Measurements from ENCODE around the gene SETBP1. TPM values are rescaled to one million over a fixed set of nuclear protein-coding genes. Genes with fewer than 3 reads are reported as not detected.

Gene SETBP1
- total RNA-seq, 1 donor from 2014 or later, result 80.0 TPM

DNA sequence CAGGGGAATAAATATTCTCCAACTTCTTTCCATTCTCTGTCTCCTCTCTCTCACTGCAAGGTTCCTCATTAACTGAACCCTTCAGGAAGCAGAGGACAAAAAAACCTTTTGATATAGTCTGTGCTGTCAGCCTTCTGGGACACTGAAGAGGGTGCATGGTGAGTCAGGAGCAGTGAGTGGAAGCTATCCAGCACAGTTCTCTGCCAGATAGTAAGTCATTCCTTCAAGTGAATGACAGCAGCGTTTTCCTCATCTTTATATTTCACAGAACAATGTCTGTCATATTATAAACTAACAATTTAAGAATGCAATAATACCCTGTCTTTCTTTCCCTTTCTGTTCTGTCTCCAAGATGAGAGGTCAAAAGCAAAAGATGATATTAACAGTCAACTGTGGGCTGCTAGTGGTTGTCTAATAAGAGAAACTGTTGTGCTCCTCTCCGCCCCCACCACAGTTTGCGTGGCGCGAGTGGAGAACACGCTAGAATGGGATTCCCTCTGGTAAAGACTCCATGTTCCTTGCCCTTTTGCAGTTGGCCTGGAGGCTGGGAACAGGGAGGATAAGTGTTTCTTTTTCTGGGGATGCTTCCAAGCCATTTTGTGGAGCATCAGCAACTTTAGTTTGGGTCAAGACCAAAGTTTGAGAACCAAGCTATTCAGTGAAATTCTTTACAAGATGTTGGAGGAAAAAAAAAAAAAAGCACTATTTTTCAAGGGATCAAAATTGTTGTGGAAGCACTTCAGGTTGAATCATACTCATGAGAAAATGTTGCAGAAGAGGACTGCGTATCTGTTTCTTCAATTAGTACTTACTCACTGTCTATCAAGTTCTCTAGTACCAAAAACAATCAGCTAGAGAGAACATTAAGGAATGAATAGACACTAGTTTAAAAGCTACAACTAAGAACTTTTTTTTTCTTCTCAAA lies 430.2 kb downstream of the SETBP1 start:
- Mint-ChIP-seq H3K27ac (ENCODE audit: unreplicated experiment) (no peak overlapping the region), H3K27me3 (ENCODE audit: unreplicated experiment) (peaks cover 14% of the 10 kb centered on the region), H3K36me3 (ENCODE audit: unreplicated experiment) (peaks cover 7% of the 10 kb centered on the region), H3K4me1 (ENCODE audit: unreplicated experiment) (peaks cover 3% of the 10 kb centered on the region), H3K4me3 (ENCODE audit: unreplicated experiment) (no peak overlapping the region), H3K9me3 (ENCODE audit: unreplicated experiment) (peaks cover 13% of the 10 kb centered on the region)
- no peak for DNase-seq (ENCODE audit: extremely low spot score, unreplicated experiment)
- TF ChIP-seq, protein P1, sequence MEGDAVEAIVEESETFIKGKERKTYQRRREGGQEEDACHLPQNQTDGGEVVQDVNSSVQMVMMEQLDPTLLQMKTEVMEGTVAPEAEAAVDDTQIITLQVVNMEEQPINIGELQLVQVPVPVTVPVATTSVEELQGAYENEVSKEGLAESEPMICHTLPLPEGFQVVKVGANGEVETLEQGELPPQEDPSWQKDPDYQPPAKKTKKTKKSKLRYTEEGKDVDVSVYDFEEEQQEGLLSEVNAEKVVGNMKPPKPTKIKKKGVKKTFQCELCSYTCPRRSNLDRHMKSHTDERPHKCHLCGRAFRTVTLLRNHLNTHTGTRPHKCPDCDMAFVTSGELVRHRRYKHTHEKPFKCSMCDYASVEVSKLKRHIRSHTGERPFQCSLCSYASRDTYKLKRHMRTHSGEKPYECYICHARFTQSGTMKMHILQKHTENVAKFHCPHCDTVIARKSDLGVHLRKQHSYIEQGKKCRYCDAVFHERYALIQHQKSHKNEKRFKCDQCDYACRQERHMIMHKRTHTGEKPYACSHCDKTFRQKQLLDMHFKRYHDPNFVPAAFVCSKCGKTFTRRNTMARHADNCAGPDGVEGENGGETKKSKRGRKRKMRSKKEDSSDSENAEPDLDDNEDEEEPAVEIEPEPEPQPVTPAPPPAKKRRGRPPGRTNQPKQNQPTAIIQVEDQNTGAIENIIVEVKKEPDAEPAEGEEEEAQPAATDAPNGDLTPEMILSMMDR (IDR thresholded peaks at IDR 0.05), result no peak

DNA sequence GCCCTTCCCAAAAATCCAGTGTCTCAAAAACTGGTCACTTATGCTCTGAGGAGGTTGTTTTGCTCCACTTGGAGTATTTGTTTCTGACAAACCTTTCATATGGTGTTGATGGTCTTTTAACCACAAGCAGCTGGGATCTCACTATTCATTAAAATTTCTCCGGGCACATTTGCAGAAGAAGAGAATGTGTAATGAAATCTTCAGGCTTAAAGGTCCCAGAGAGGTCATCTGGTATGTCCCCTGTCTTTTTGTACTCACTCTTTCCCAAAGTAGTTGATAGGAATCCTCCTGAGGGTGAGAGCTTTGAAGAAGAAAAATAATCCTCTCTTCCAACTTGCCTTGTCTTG lies 430.8 kb downstream of the SETBP1 start:
- peaks cover 7% of the 10 kb centered on the region for H3K36me3 Mint-ChIP-seq (ENCODE audit: unreplicated experiment)
- DNase-seq (ENCODE audit: extremely low spot score, unreplicated experiment), result no peak
- peaks cover 13% of the 10 kb centered on the region for H3K9me3 Mint-ChIP-seq (ENCODE audit: unreplicated experiment)
- H3K27ac Mint-ChIP-seq (ENCODE audit: unreplicated experiment), result no peak overlapping the region
- no peak overlapping the region for H3K4me3 Mint-ChIP-seq (ENCODE audit: unreplicated experiment)
- TF ChIP-seq, protein P1 (IDR thresholded peaks at IDR 0.05), result no peak
- peaks cover 3% of the 10 kb centered on the region for H3K4me1 Mint-ChIP-seq (ENCODE audit: unreplicated experiment)
- H3K27me3 Mint-ChIP-seq (ENCODE audit: unreplicated experiment), result peaks cover 14% of the 10 kb centered on the region

DNA sequence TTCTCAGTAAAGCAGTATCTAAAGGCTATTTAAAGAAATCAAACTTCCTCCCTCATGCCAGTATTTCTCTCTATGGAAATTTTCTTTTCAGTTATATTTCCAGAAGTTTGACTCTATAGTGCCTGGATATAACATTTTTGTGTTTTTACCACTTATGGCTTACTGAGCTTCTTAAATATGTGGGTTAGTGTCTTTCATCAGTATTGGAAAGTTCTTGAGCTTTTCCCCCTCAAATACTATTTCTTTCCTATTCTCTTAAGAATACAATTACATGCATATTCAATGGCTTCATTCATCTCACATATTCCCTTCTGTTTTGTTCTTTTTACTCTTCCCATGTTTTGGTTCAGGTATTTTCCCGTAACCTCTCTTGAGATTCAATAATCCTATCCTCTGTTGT lies 432.0 kb downstream of the SETBP1 start:
- H3K9me3 Mint-ChIP-seq (ENCODE audit: unreplicated experiment), result peaks cover 13% of the 10 kb centered on the region
- DNase-seq (ENCODE audit: extremely low spot score, unreplicated experiment), result no peak
- TF ChIP-seq, protein P1 (IDR thresholded peaks at IDR 0.05), result no peak
- peaks cover 3% of the 10 kb centered on the region for H3K4me1 Mint-ChIP-seq (ENCODE audit: unreplicated experiment)
- peaks cover 7% of the 10 kb centered on the region for H3K36me3 Mint-ChIP-seq (ENCODE audit: unreplicated experiment)
- no peak overlapping the region for H3K27ac Mint-ChIP-seq (ENCODE audit: unreplicated experiment)
- peaks cover 21% of the 10 kb centered on the region for H3K27me3 Mint-ChIP-seq (ENCODE audit: unreplicated experiment)
- no peak overlapping the region for H3K4me3 Mint-ChIP-seq (ENCODE audit: unreplicated experiment)

DNA sequence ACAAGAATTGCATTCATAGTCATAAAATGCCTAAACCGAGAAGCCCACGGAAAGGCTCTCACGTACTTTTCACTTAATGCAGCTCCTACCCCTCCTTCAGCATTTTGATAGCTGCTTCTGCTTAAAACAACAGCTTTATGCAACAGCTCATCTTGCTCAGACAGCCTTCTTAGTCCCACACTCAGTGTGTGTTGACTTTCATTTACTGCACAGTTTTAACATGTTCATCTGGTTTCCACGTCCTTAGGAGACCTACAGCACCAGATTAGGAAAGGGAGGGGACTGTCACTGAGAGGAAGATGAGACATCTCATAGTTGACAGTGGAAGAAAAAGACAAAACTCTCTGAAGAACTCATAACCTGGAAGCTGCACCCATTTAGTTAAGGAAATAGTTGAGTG lies 435.4 kb downstream of the SETBP1 start:
- H3K27ac Mint-ChIP-seq (ENCODE audit: unreplicated experiment), result no peak overlapping the region
- peaks cover 14% of the 10 kb centered on the region for H3K4me1 Mint-ChIP-seq (ENCODE audit: unreplicated experiment)
- DNase-seq (ENCODE audit: extremely low spot score, unreplicated experiment), result no peak
- peaks cover 13% of the 10 kb centered on the region for H3K9me3 Mint-ChIP-seq (ENCODE audit: unreplicated experiment)
- H3K4me3 Mint-ChIP-seq (ENCODE audit: unreplicated experiment), result no peak overlapping the region
- peaks cover 7% of the 10 kb centered on the region for H3K36me3 Mint-ChIP-seq (ENCODE audit: unreplicated experiment)
- H3K27me3 Mint-ChIP-seq (ENCODE audit: unreplicated experiment), result peaks cover 23% of the 10 kb centered on the region
- TF ChIP-seq, protein P1 (IDR thresholded peaks at IDR 0.05), result no peak

Small RNAs within 50 kb of the gene (microRNA-seq; reads per million reads assigned to microRNA genes)
- not detected for gene MIR4319 (ENCODE audit: unreplicated experiment)
